DND-41 (cell line): Measurements from ENCODE around the gene MXD1.

Experiments used
- EZH2 ChIP-seq: IDR thresholded peaks from 3 replicates; pipeline ENCODE4 v1.6.1; 2012; ENCODE audit warnings: borderline replicate concordance, low read depth, mild to moderate bottlenecking, moderate library complexity, low read length, inconsistent platforms; ENCODE audit not compliant: severe bottlenecking
- TF ChIP-seq, protein P1 (sequence below): IDR thresholded peaks from 2 replicates; pipeline ENCODE4 v1.5.1; 2012; ENCODE audit warnings: borderline replicate concordance, low read length, moderate library complexity, mild to moderate bottlenecking; ENCODE audit not compliant: poor library complexity, severe bottlenecking; ENCODE audit errors: extremely low read depth

- TF ChIP-seq, protein P1, sequence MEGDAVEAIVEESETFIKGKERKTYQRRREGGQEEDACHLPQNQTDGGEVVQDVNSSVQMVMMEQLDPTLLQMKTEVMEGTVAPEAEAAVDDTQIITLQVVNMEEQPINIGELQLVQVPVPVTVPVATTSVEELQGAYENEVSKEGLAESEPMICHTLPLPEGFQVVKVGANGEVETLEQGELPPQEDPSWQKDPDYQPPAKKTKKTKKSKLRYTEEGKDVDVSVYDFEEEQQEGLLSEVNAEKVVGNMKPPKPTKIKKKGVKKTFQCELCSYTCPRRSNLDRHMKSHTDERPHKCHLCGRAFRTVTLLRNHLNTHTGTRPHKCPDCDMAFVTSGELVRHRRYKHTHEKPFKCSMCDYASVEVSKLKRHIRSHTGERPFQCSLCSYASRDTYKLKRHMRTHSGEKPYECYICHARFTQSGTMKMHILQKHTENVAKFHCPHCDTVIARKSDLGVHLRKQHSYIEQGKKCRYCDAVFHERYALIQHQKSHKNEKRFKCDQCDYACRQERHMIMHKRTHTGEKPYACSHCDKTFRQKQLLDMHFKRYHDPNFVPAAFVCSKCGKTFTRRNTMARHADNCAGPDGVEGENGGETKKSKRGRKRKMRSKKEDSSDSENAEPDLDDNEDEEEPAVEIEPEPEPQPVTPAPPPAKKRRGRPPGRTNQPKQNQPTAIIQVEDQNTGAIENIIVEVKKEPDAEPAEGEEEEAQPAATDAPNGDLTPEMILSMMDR, result no peak
- no peak for TF ChIP-seq EZH2
These were observed 34.2 kb downstream of the MXD1 start for GRCh38 chr2:69948963-69949645.
